Activated CD8-positive, alpha-beta T cell treated with anti-CD3 and anti-CD28 coated beads for 36 hours (primary cell): Measurements from ENCODE around the gene RHOD. TPM values are rescaled to one million over a fixed set of nuclear protein-coding genes. Genes with fewer than 3 reads are reported as not detected.
A peak's percentile ranks its signal among the peaks of the same experiment; 100 is the strongest.

Experiments
- ATAC-seq: fragments of 200-7000 bp; cut with Tn5 transposase; one replicate; pipeline ENCODE4 v1.10.0; 2021; ENCODE audit warnings: mild to moderate bottlenecking, moderate library complexity
- CTCF ChIA-PET: fragments of 350-600 bp; sonication (Branson Sonifier 250); formaldehyde crosslinking; loops from one replicate; lab custom pipeline; 2021; ENCODE audit warnings: antibody characterized with exemption; lab: Charles Lee
- POLR2A ChIA-PET: fragments of 350-600 bp; sonication (Branson Sonifier 250); formaldehyde crosslinking; loops from one replicate; lab custom pipeline; 2021; ENCODE audit warnings: antibody characterized with exemption; lab: Charles Lee
- DNase-seq: peaks from one replicate; pipeline ENCODE4 v3.0.0-alpha.2; 2020
- H3K27ac Mint-ChIP-seq: one replicate; pipeline ENCODE4 v1.8.0; 2021; ENCODE audit warnings: mild to moderate bottlenecking, mixed read lengths
- H3K27me3 Mint-ChIP-seq: one replicate; pipeline ENCODE4 v1.8.0; 2021; ENCODE audit warnings: mixed read lengths
- H3K36me3 Mint-ChIP-seq: one replicate; pipeline ENCODE4 v1.8.0; 2021; ENCODE audit warnings: low read depth, mixed read lengths
- H3K4me1 Mint-ChIP-seq: one replicate; pipeline ENCODE4 v1.8.0; 2021; ENCODE audit warnings: low read depth, mixed read lengths
- H3K4me3 Mint-ChIP-seq: one replicate; pipeline ENCODE4 v1.8.0; 2021; ENCODE audit warnings: mild to moderate bottlenecking, moderate library complexity, mixed read lengths
- H3K9me3 Mint-ChIP-seq: one replicate; pipeline ENCODE4 v1.8.0; 2021; ENCODE audit warnings: mixed read lengths
- CTCF ChIP-seq: fragments of 200-600 bp; IDR thresholded peaks from one replicate; pipeline ENCODE4 v1.8.0; 2022; ENCODE audit warnings: antibody characterized with exemption, mild to moderate bottlenecking
- intact Hi-C: fragments of 100-400 bp; cut with micrococcal nuclease; formaldehyde crosslinking; loops from one replicate; pipeline ENCODE4 v1.10.0; 2022
- total RNA-seq, 2 experiments: library from RNA; stranded (reverse); gene quantifications; one replicate each; pipeline ENCODE4 v1.2.3, GENCODE V29; 2021

Gene RHOD
- total RNA-seq, 2 experiments from 2014 or later = 0.56 TPM; not detected in 1

- no peak for DNase-seq
- POLR2A ChIA-PET = interaction anchor here (0.6 kb wide), 1 partner anchor 183 kb away, joined by 5 read pairs; no protein-coding TSS in a partner anchor
- H3K4me1 Mint-ChIP-seq = no peaks in the 10 kb centered on the region
- no peaks in the 10 kb centered on the region for H3K36me3 Mint-ChIP-seq
- TF ChIP-seq CTCF = no peak
- H3K27me3 Mint-ChIP-seq = peaks cover 7% of the 10 kb centered on the region
- no peak for ATAC-seq
- H3K9me3 Mint-ChIP-seq = no peaks in the 10 kb centered on the region
- intact Hi-C loops = no loop called here
- no peak overlapping the region for H3K27ac Mint-ChIP-seq
- H3K4me3 Mint-ChIP-seq = no peak overlapping the region
- CTCF ChIA-PET = interaction anchor here (8.8 kb wide), 1 partner anchor 22 kb away, joined by 67 read pairs; no protein-coding TSS in a partner anchor
These were observed 6.5 kb upstream of the RHOD start for GRCh38 chr11:67050139-67050538.

- no peak for ATAC-seq
- no peak for DNase-seq
- intact Hi-C loops = no loop called here
- Mint-ChIP-seq H3K9me3 (no peaks in the 10 kb centered on the region), H3K4me3 (no peak overlapping the region), H3K4me1 (peaks cover 11% of the 10 kb centered on the region), H3K27ac (no peak overlapping the region), H3K36me3 (no peaks in the 10 kb centered on the region), H3K27me3 (peaks cover 6% of the 10 kb centered on the region)
- POLR2A ChIA-PET = no interaction called here
- CTCF ChIA-PET = interaction anchor here (1.5 to 8.8 kb wide), 2 partner anchors 10 to 21 kb away, joined by 3 to 67 read pairs; no protein-coding TSS in a partner anchor
- no peak for TF ChIP-seq CTCF
These were observed 5.3 kb upstream of the RHOD start for GRCh38 chr11:67051180-67051893.

DNA sequence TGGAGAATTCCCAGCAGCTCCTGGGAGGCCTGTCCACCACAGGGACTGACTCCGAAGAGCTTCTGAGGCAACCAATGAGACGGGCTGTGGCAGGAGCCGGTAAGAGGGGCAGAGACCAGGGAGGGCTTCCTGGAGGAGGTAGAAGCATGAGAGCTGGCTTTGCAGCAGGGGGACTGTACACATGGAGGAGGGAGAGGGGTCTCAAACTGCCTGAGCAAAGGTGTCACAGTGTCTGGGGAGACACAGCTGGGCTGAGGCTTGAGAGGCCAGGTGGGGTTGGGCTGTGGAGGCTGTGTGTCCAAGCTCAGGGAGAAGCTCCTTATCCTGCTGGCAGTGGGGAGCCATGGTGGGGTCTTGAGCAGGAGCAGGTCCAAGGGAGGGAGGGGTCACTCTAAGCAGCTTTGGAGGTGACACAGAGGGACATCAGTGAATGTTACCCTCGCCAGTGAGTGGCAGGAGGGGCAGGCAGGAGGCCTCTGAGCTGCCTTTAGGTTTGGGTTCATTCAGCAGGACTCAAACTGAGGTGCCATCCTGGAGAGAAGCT lies 4.6 kb upstream of the RHOD start:
- ATAC-seq (no peak), DNase-seq (no peak)
- CTCF ChIA-PET = interaction anchor here (1.5 to 8.8 kb wide), 2 partner anchors 10 to 20 kb away, joined by 3 to 67 read pairs; no protein-coding TSS in a partner anchor
- Mint-ChIP-seq H3K9me3 (no peaks in the 10 kb centered on the region), H3K27ac (no peak overlapping the region), H3K27me3 (peaks cover 6% of the 10 kb centered on the region), H3K4me3 (no peak overlapping the region), H3K36me3 (no peaks in the 10 kb centered on the region), H3K4me1 (peaks cover 13% of the 10 kb centered on the region)
- intact Hi-C loops = no loop called here
- TF ChIP-seq CTCF = no peak
- POLR2A ChIA-PET = no interaction called here

DNA sequence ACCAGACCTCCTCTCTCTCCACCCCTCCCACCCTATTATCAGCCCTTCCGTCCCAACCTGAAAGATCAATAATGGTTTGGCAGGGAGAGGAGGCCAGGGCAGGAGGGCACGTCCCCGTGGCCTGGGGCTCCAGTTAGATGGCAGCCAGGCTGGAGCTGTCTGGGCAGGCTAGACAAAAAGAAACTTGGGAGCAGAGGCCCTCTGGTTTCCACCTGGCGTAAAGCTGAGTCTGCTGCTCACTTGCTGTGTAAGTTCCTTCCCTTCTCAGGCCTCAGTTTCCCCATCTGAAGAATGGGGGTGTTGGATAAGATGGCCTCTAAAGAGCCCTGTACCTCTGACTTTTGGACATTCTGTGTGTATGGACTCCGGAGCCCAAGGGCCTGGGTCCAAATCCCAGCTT lies 3.8 kb upstream of the RHOD start:
- Mint-ChIP-seq H3K27ac (no peak overlapping the region), H3K4me3 (no peak overlapping the region), H3K4me1 (peaks cover 15% of the 10 kb centered on the region), H3K9me3 (no peaks in the 10 kb centered on the region), H3K36me3 (no peaks in the 10 kb centered on the region), H3K27me3 (peaks cover 8% of the 10 kb centered on the region)
- CTCF ChIA-PET = interaction anchor here (1.0 to 8.8 kb wide), 7 partner anchors 9 to 169 kb away, joined by 3 to 67 read pairs (median 4); no protein-coding TSS in a partner anchor
- intact Hi-C loops = no loop called here
- TF ChIP-seq CTCF = no peak
- DNase-seq = no peak
- POLR2A ChIA-PET = no interaction called here
- ATAC-seq = no peak

DNA sequence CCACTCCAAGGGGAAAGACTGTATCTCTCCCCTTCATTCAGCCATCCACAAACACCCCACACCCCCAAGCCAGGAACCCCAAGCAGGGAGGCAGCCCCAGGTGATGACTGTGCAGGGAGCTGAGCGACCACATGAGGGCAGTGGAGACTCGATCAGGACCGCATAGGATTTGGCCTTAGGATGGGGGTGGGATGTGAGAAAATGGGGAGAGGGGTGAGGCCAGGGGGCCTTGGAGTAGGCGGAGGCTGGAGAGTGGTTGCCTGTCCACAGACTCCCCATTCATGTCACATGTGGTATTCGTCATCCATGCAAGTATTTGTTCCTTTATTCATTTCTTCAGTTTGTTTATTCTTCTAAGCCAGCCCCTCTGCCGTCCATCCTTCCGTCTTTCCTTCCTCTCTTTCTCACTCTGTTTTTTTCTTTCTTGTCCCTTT lies 2.7 kb upstream of the RHOD start:
- CTCF ChIA-PET = interaction anchor here (0.6 to 8.8 kb wide), 6 partner anchors 19 to 170 kb away, joined by 3 to 67 read pairs (median 4); no protein-coding TSS in a partner anchor
- no peaks in the 10 kb centered on the region for H3K9me3 Mint-ChIP-seq
- H3K27me3 Mint-ChIP-seq = peaks cover 10% of the 10 kb centered on the region

More for the DNA sequence above, 2.7 kb upstream of the RHOD start:
- peak; percentile 77 for ATAC-seq
- POLR2A ChIA-PET = interaction anchor here (0.6 to 0.7 kb wide), 2 partner anchors 109 to 187 kb away, joined by 3 to 5 read pairs; no protein-coding TSS in a partner anchor
- Mint-ChIP-seq H3K4me1 (peaks cover 15% of the 10 kb centered on the region), H3K4me3 (no peak overlapping the region), H3K27ac (no peak overlapping the region), H3K36me3 (no peaks in the 10 kb centered on the region)
- DNase-seq = peak; percentile 71
- peak; percentile 68 for TF ChIP-seq CTCF
- intact Hi-C loops = no loop called here
